Gastrocnemius medialis (tissue), 4 donors: ENCODE results near the gene HEXD. TPM values are rescaled to one million over a fixed set of nuclear protein-coding genes. Genes with fewer than 3 reads are reported as not detected.
"Not testable (repeated sequence)": the region's sequence is repeated elsewhere in the genome, so short reads cannot be mapped to it uniquely, and the experiment has no call there.

Experiments used
- ATAC-seq, 2 donors: fragments of 150-250 bp; one replicate each; pipeline ENCODE4 v1.9.1; 2016
- DNase-seq, 2 donors: peaks; one replicate each; pipeline ENCODE4 v3.0.0-alpha.2; 2019
- H3K27ac ChIP-seq, 4 donors: fragments of 200-600 bp; sonication (generic); 1 replicate in 1 of 4; 2 replicates in 3 of 4; pipeline ENCODE4 v1.5.1; 2016 to 2018; ENCODE audit warnings: mild to moderate bottlenecking in 2 of 4, moderate library complexity in 1 of 4
- H3K27me3 ChIP-seq, 3 donors: fragments of 200-600 bp; sonication (generic) in 2 of 3; 1 replicate in 1 of 3; 2 replicates in 2 of 3; pipeline versions ENCODE4 v1.5.1 to v1.6.0; 2016 to 2019; ENCODE audit warnings: mild to moderate bottlenecking in 1 of 3, moderate library complexity in 1 of 3
- H3K36me3 ChIP-seq, 2 donors: fragments of 200-600 bp; sonication (generic) in 1 of 2; one replicate each; pipeline ENCODE4 v1.5.1; 2017 to 2018
- H3K4me1 ChIP-seq, 2 donors: fragments of 200-600 bp; sonication (generic) in 1 of 2; one replicate each; pipeline ENCODE4 v1.5.1; 2016 to 2017; ENCODE audit warnings: mild to moderate bottlenecking in 2 of 2
- H3K4me3 ChIP-seq, 4 donors: fragments of 200-600 bp; sonication (generic) in 3 of 4; 1 replicate in 1 of 4; 2 replicates in 3 of 4; pipeline ENCODE4 v1.5.1; 2016 to 2019; ENCODE audit warnings: mild to moderate bottlenecking in 2 of 4
- H3K9me3 ChIP-seq, 3 donors: fragments of 200-600 bp; sonication (generic) in 2 of 3; 1 replicate in 1 of 3; 2 replicates in 2 of 3; pipeline ENCODE4 v1.5.1; 2016 to 2019
- POLR2A ChIP-seq, 2 donors: fragments of 450-650 bp; IDR thresholded peaks; one replicate each; pipeline ENCODE4 v1.6.1; 2017; ENCODE audit warnings: antibody characterized with exemption in 2 of 2, mild to moderate bottlenecking in 2 of 2, moderate library complexity in 2 of 2
- in situ Hi-C, 4 donors: fragments of 200-750 bp; cut with MboI; loops; one replicate each; pipeline versions ENCODE4 v1.15.0 to v1.8.0; 2017; ENCODE audit warnings: low sequenced_read_pairs in 4 of 4
- intact Hi-C: fragments of 100-400 bp; cut with DNase I; formaldehyde crosslinking; loops from one replicate; pipeline ENCODE4 v1.15.1; 2023; ENCODE audit warnings: low total_unique reads
- total RNA-seq, 4 donors: library from RNA; depleted of rRNA; stranded (reverse); fragments of >200 nt; gene quantifications; one replicate each; pipeline versions ENCODE4 v1.1.0 to v1.2.3, GENCODE V29; 2016
- TF ChIP-seq, protein P1 (sequence below), 5 experiments: fragments of 450-650 bp in 3 of 5; fragments of 200-600 bp in 2 of 5; sonication (generic) in 2 of 5; IDR thresholded peaks in 4 of 5; conservative IDR thresholded peaks in 1 of 5; 1 replicate in 4 of 5; 2 replicates in 1 of 5; pipeline ENCODE4 v1.5.1; 2016 to 2019; ENCODE audit warnings: antibody characterized with exemption in 5 of 5, mild to moderate bottlenecking in 3 of 5, moderate library complexity in 3 of 5

Gene HEXD
- total RNA-seq, 4 donors from 2014 or later: 15.5 to 35.1 (median 22.5) TPM

DNA sequence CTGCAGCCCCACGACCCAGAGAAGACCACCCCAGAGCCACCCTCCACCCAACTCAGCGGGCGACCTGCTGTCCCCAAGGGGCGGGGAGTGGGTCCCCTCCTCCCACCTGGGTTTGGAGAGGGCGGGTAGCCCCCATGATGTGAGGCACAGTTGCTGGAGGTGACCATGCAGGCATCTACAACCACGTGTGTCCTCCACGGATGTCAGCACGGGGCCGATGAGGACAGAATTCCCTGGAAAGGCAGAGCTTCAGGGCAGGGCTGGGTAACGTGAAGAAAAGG, 39.5 kb upstream of the HEXD start:
- peaks cover 7 to 9% of the 10 kb centered on the region in 2 donors for H3K4me1 ChIP-seq
- peaks cover 53 to 63% (median 58%) of the 10 kb centered on the region in 3 donors for H3K27me3 ChIP-seq
- H3K9me3 ChIP-seq: no peaks in the 10 kb centered on the region
- H3K27ac ChIP-seq: no peak overlapping the region
- intact Hi-C loops (no loop called here), in situ Hi-C loops (no loop called here)
- TF ChIP-seq, protein P1, sequence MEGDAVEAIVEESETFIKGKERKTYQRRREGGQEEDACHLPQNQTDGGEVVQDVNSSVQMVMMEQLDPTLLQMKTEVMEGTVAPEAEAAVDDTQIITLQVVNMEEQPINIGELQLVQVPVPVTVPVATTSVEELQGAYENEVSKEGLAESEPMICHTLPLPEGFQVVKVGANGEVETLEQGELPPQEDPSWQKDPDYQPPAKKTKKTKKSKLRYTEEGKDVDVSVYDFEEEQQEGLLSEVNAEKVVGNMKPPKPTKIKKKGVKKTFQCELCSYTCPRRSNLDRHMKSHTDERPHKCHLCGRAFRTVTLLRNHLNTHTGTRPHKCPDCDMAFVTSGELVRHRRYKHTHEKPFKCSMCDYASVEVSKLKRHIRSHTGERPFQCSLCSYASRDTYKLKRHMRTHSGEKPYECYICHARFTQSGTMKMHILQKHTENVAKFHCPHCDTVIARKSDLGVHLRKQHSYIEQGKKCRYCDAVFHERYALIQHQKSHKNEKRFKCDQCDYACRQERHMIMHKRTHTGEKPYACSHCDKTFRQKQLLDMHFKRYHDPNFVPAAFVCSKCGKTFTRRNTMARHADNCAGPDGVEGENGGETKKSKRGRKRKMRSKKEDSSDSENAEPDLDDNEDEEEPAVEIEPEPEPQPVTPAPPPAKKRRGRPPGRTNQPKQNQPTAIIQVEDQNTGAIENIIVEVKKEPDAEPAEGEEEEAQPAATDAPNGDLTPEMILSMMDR (IDR thresholded peaks at IDR 0.05 in 4 of 5, conservative IDR thresholded peaks at IDR 0.05 in 1 of 5): no peak
- no peak for TF ChIP-seq POLR2A (IDR thresholded peaks at IDR 0.05)
- DNase-seq (no peak), ATAC-seq (no peak)
- no peak overlapping the region for H3K4me3 ChIP-seq
- no peaks in the 10 kb centered on the region for H3K36me3 ChIP-seq

DNA sequence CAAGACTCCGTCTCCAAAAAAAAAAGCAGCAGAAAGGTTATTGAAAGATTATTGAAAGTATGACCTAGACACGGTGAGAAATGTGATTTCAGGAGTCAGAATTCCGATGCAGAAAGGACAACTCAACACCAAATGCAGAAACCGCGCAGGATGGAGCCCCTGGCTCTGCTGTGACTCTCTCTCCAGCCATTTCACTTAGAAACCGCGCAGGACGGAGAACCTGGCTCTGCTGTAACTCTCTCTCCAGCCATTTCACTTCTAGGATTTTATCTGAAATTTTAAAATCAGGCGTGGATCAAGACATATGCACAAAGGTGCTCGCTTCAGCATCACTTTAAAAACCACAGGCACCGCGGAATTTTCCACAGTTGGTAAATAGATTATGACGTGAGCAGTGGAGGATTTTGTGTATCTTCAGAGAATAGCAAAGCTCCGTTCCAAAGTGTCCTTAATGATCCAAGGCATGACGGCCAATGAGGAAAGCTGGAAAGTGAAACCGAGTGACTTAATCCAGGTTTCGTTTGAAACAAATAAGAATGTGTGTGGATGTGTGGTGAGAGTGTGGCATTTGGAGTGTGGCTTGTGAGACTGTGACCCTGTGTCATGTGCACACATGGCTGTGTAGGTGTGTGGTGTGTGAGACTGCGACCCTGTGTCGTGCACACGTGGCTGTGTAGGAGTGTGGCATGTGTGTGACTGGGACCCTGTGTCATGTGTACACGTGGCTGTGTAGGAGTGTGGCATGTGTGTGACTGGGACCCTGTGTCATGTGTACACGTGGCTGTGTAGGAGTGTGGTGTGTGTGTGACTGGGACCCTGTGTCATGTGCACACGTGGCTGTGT, 37.1 kb upstream of the HEXD start:
- no peak for TF ChIP-seq POLR2A (IDR thresholded peaks at IDR 0.05)
- TF ChIP-seq, protein P1 (IDR thresholded peaks at IDR 0.05 in 4 of 5, conservative IDR thresholded peaks at IDR 0.05 in 1 of 5): no peak

DNA sequence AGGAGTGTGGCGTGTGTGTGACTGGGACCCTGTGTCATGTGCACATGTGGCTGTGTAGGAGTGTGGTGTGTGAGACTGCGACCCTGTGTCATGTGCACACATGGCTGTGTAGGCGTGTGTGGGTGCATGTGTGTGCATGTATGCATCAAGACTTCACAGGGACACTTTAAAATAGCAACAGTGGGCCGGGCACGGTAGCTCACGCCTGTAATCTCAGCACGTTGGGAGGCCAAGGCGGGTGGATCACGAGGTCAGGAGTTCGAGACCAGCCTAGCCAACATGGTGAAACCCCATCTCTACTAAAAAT, 36.5 kb upstream of the HEXD start:
- peaks cover 55 to 63% (median 56%) of the 10 kb centered on the region in 3 donors for H3K27me3 ChIP-seq
- ATAC-seq, in situ Hi-C loops, intact Hi-C loops, H3K36me3 ChIP-seq, H3K27ac ChIP-seq, DNase-seq, H3K9me3 ChIP-seq: not testable (repeated sequence)
- peaks cover 21 to 29% of the 10 kb centered on the region in 2 donors for H3K4me1 ChIP-seq
- peak overlapping the region in 1 of 4 donors; percentile 43 for H3K4me3 ChIP-seq

More for the DNA sequence above, 37.1 kb upstream of the HEXD start:
- Histone ChIP-seq H3K27me3 (peaks cover 50 to 66% (median 51%) of the 10 kb centered on the region in 3 donors), H3K27ac (no peak overlapping the region), H3K36me3 (no peaks in the 10 kb centered on the region), H3K4me1 (peaks cover 21 to 29% of the 10 kb centered on the region in 2 donors), H3K4me3 (peak overlapping the region in 1 of 4 donors; percentile 43), H3K9me3 (no peaks in the 10 kb centered on the region)
- intact Hi-C loops: no loop called here
- ATAC-seq (no peak), DNase-seq (no peak)
- in situ Hi-C loops: no loop called here

DNA sequence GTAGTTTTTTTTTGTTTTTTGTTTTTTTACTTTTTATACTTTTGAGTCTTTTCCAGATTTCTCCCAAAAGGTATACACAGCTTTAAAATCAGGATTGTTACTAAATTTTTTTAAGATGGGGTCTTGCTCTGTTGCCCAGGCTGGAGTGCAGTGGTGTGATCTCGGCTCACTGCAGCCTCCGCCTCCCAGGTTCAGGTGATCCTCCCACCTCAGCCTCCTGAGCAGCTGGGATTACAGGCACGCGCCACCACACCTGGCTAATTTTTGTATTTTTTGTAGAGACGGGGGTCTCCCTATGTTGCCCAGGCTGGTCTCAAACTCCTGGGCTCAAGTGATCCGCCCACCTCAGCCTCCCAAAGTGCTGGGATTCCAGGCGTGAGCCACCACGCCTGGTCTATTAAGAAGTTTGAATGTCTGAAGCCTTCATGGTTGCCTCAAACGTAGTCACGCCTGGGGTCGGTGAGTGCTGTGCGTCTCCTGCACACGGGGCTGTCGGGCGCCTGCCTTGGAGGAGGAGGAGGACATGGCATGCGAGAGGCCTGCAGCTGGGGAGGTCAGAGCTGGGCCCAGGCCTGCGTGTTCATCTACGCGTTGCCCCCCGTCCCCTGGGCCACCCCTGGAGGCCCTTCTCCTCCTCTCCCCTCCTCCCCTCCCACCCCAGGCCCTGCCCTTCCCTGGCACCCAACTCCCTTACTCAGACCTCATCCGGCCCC, 35.8 kb upstream of the HEXD start:
- H3K36me3 ChIP-seq, ATAC-seq, DNase-seq, H3K27ac ChIP-seq, H3K9me3 ChIP-seq, H3K4me3 ChIP-seq, intact Hi-C loops, in situ Hi-C loops: not testable (repeated sequence)
- peaks cover 59 to 64% (median 61%) of the 10 kb centered on the region in 3 donors for H3K27me3 ChIP-seq
- peaks cover 21 to 29% of the 10 kb centered on the region in 2 donors for H3K4me1 ChIP-seq

DNA sequence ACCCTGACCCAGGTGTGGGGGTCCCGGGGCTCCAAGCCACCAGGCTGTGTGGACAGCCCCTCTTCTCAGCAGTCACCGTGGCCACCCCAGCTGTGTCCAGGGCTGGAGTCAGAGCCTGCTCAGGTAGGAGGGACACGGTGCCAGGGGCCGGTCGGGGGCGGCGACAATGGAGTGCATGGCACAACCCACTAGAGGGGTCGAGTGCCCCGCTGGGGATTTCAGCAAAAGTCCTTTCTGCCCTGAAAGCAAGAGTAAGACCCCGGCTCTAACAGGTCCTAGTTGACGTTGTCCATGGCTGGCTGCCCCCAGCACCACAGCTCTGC, 35.3 kb upstream of the HEXD start:
- Histone ChIP-seq H3K4me1 (peaks cover 21 to 29% of the 10 kb centered on the region in 2 donors), H3K36me3 (no peaks in the 10 kb centered on the region), H3K27ac (no peak overlapping the region), H3K27me3 (peaks cover 55 to 61% (median 60%) of the 10 kb centered on the region in 3 donors), H3K4me3 (no peak overlapping the region), H3K9me3 (no peaks in the 10 kb centered on the region)
- ATAC-seq: no peak
- no peak for DNase-seq
- in situ Hi-C loops (no loop called here), intact Hi-C loops (no loop called here)
- no peak for TF ChIP-seq POLR2A (IDR thresholded peaks at IDR 0.05)
- TF ChIP-seq, protein P1 (IDR thresholded peaks at IDR 0.05 in 4 of 5, conservative IDR thresholded peaks at IDR 0.05 in 1 of 5): no peak
